Activated T-cell treated with anti-CD3 and anti-CD28 coated beads for 4 hours (primary cell): ENCODE results near the gene ZNF322.

ENCODE experiments used
- DNase-seq: peaks from one replicate; pipeline ENCODE4 v3.0.0-alpha.2; 2020

Gene ZNF322

GRCh38 chr6:26613689-26614683 lies 45.6 kb downstream of the ZNF322 start:
- DNase-seq, result no peak

- DNase-seq, result no peak
Measured at GRCh38 chr6:26613201-26613600, 46.3 kb downstream of the ZNF322 start.

- DNase-seq, result no peak
Measured at GRCh38 chr6:26611599-26611998, 47.9 kb downstream of the ZNF322 start.

- DNase-seq, result no peak
Measured at GRCh38 chr6:26609463-26609862, 50.1 kb downstream of the ZNF322 start.

- DNase-seq, result peak; percentile 46
Measured at GRCh38 chr6:26607434-26608230, 51.9 kb downstream of the ZNF322 start.

GRCh38 chr6:26604797-26605196 lies 54.7 kb downstream of the ZNF322 start:
- DNase-seq, result no peak

- no peak for DNase-seq
Measured at GRCh38 chr6:26604026-26604425, 55.5 kb downstream of the ZNF322 start.

- DNase-seq, result no peak
Measured at GRCh38 chr6:26602262-26602661, 57.3 kb downstream of the ZNF322 start.

- no peak for DNase-seq
Measured at GRCh38 chr6:26600759-26601158, 58.8 kb downstream of the ZNF322 start.

- no peak for DNase-seq
Measured at GRCh38 chr6:26599591-26599990, 60.0 kb downstream of the ZNF322 start.

GRCh38 chr6:26599134-26599533 lies 60.4 kb downstream of the ZNF322 start:
- DNase-seq, result no peak

- DNase-seq, result no peak
Measured at GRCh38 chr6:26598267-26598666, 61.3 kb downstream of the ZNF322 start.

- no peak for DNase-seq
Measured at GRCh38 chr6:26597821-26598220, 61.7 kb downstream of the ZNF322 start.

GRCh38 chr6:26597389-26597766 lies 62.2 kb downstream of the ZNF322 start:
- no peak for DNase-seq

- peak; percentile 98 for DNase-seq
Measured at GRCh38 chr6:26596579-26597388, 62.8 kb downstream of the ZNF322 start, which contains the start of gene ABT1. ABT1 (plus strand) TSS chr6:26596953; CDS start chr6:26596983, 30 bp downstream.

- DNase-seq, result peak; percentile 84
Measured at GRCh38 chr6:26595669-26596269, 63.8 kb downstream of the ZNF322 start.

GRCh38 chr6:26594730-26595632 lies 64.6 kb downstream of the ZNF322 start:
- no peak for DNase-seq

- DNase-seq, result no peak
Measured at GRCh38 chr6:26594131-26594498, 65.4 kb downstream of the ZNF322 start.

GRCh38 chr6:26593278-26594130 lies 66.0 kb downstream of the ZNF322 start:
- no peak for DNase-seq

GRCh38 chr6:26592649-26593048 lies 66.9 kb downstream of the ZNF322 start:
- DNase-seq, result no peak
